Measurements from ENCODE around the gene SLAMF8. TPM values are rescaled to one million over a fixed set of nuclear protein-coding genes. Genes with fewer than 3 reads are reported as not detected.

SLAMF8 gene
- polyA plus RNA-seq, 1 donor from 2014 or later = not detected

- Histone ChIP-seq H3F3A (ENCODE audit: insufficient read depth, low read length, poor library complexity, severe bottlenecking) (no peaks in the 10 kb centered on the region), H3K36me3 (ENCODE audit: insufficient read depth, low read length) (no peaks in the 10 kb centered on the region)
- TF ChIP-seq MXI1 (conservative IDR thresholded peaks at IDR 0.05; ENCODE audit: poor library complexity, severe bottlenecking) = no peak
- no peak for TF ChIP-seq REST (IDR thresholded peaks at IDR 0.05; ENCODE audit: borderline replicate concordance)
Observed at GRCh38 chr1:159851407-159851806, 24.7 kb downstream of the SLAMF8 start.

GRCh38 chr1:159853417-159854115 is 26.9 kb downstream of the SLAMF8 start:
- Histone ChIP-seq H3K9me2 (ENCODE audit: insufficient read depth, low read length) (no peaks in the 10 kb centered on the region), H4K20me1 (ENCODE audit: insufficient read depth) (no peaks in the 10 kb centered on the region), H3K27ac (ENCODE audit: low read length) (no peak overlapping the region), H3F3A (ENCODE audit: insufficient read depth, low read length, poor library complexity, severe bottlenecking) (no peaks in the 10 kb centered on the region), H3K27me3 (ENCODE audit: insufficient read depth, low read depth, low read length) (peaks cover 70% of the 10 kb centered on the region), H3K4me2 (ENCODE audit: low read length) (no peak overlapping the region), H3K36me3 (ENCODE audit: insufficient read depth, low read length) (no peaks in the 10 kb centered on the region), H2AFZ (ENCODE audit: low read depth, low read length) (no peak overlapping the region), H3K9me3 (ENCODE audit: low read length) (no peaks in the 10 kb centered on the region), H3K79me2 (replicated peaks; ENCODE audit: insufficient read depth, low read length) (no peaks in the 10 kb centered on the region), H3K9ac (ENCODE audit: low read length) (no peak overlapping the region), H3K4me3 (ENCODE audit: low read length) (peak overlapping the region; percentile 71)
- TF ChIP-seq EP300 (conservative IDR thresholded peaks at IDR 0.05; ENCODE audit: poor library complexity, severe bottlenecking) = no peak

More at GRCh38 chr1:159851407-159851806, 24.7 kb downstream of the SLAMF8 start:
- Histone ChIP-seq H3K27ac (ENCODE audit: low read length) (no peak overlapping the region), H3K4me2 (ENCODE audit: low read length) (no peak overlapping the region), H2AFZ (ENCODE audit: low read depth, low read length) (no peak overlapping the region), H4K20me1 (ENCODE audit: insufficient read depth) (no peaks in the 10 kb centered on the region), H3K27me3 (ENCODE audit: insufficient read depth, low read depth, low read length) (peaks cover 75% of the 10 kb centered on the region), H3K9ac (ENCODE audit: low read length) (no peak overlapping the region), H3K79me2 (replicated peaks; ENCODE audit: insufficient read depth, low read length) (no peaks in the 10 kb centered on the region), H3K9me2 (ENCODE audit: insufficient read depth, low read length) (no peaks in the 10 kb centered on the region), H3K9me3 (ENCODE audit: low read length) (no peaks in the 10 kb centered on the region), H3K4me3 (ENCODE audit: low read length) (no peak overlapping the region)

- no peak overlapping the region for H2AFZ ChIP-seq (ENCODE audit: low read depth, low read length)
- no peak overlapping the region for H3K27ac ChIP-seq (ENCODE audit: low read length)
- peaks cover 67% of the 10 kb centered on the region for H3K27me3 ChIP-seq (ENCODE audit: insufficient read depth, low read depth, low read length)
Observed at GRCh38 chr1:159854116-159854692, 27.5 kb downstream of the SLAMF8 start.

More at GRCh38 chr1:159854116-159854692, 27.5 kb downstream of the SLAMF8 start:
- no peaks in the 10 kb centered on the region for H3K9me2 ChIP-seq (ENCODE audit: insufficient read depth, low read length)
- no peak overlapping the region for H3K4me2 ChIP-seq (ENCODE audit: low read length)
- TF ChIP-seq MXI1 (conservative IDR thresholded peaks at IDR 0.05; ENCODE audit: poor library complexity, severe bottlenecking) (no peak), EP300 (conservative IDR thresholded peaks at IDR 0.05; ENCODE audit: poor library complexity, severe bottlenecking) (no peak), CTCF (IDR thresholded peaks at IDR 0.05; ENCODE audit: poor library complexity, severe bottlenecking) (no peak), POLR2AphosphoS5 (IDR thresholded peaks at IDR 0.05) (no peak), EZH2 (IDR thresholded peaks at IDR 0.05; ENCODE audit: borderline replicate concordance, insufficient read depth, low read length, poor library complexity, severe bottlenecking) (no peak), REST (IDR thresholded peaks at IDR 0.05; ENCODE audit: borderline replicate concordance) (no peak), TAF1 (IDR thresholded peaks at IDR 0.05; ENCODE audit: low read depth) (no peak), RAD21 (conservative IDR thresholded peaks at IDR 0.05) (no peak), SMC3 (conservative IDR thresholded peaks at IDR 0.05; ENCODE audit: poor library complexity) (no peak)
- H3K36me3 ChIP-seq (ENCODE audit: insufficient read depth, low read length) = no peaks in the 10 kb centered on the region
- H4K20me1 ChIP-seq (ENCODE audit: insufficient read depth) = no peaks in the 10 kb centered on the region
- H3K9ac ChIP-seq (ENCODE audit: low read length) = peak overlapping the region; percentile 54
- H3K79me2 ChIP-seq (replicated peaks; ENCODE audit: insufficient read depth, low read length) = no peaks in the 10 kb centered on the region
- peak overlapping the region; percentile 71 for H3K4me3 ChIP-seq (ENCODE audit: low read length)
- H3F3A ChIP-seq (ENCODE audit: insufficient read depth, low read length, poor library complexity, severe bottlenecking) = no peaks in the 10 kb centered on the region
- no peaks in the 10 kb centered on the region for H3K9me3 ChIP-seq (ENCODE audit: low read length)

All from neural cell (in vitro differentiated cells).